ENCODE results near the gene APLNR.

Gene APLNR

GRCh38 chr11:57278721-57279095 lies 41.7 kb upstream of the APLNR start:
- H4K20me1 ChIP-seq (ENCODE audit: insufficient read depth, low read length), result no peaks in the 10 kb centered on the region
- no peak overlapping the region for H3K4me2 ChIP-seq (ENCODE audit: low read length)
- H3K9ac ChIP-seq (ENCODE audit: low read length), result no peak overlapping the region
- H3K4me1 ChIP-seq (ENCODE audit: low read length), result peaks cover 4% of the 10 kb centered on the region; the same call in 1 of the 2 replicates
- H3K79me2 ChIP-seq (ENCODE audit: low read length), result no peaks in the 10 kb centered on the region
- no peak overlapping the region for H2AFZ ChIP-seq (ENCODE audit: low read depth, low read length)
- TF ChIP-seq EZH2phosphoT487 (IDR thresholded peaks at IDR 0.05; ENCODE audit: low read depth) (no peak), CTCF (IDR thresholded peaks at IDR 0.05; ENCODE audit: low read depth, low read length) (no peak)
- H3K4me3 ChIP-seq (ENCODE audit: low read length), result no peak overlapping the region
- no peaks in the 10 kb centered on the region for H3K9me3 ChIP-seq (ENCODE audit: insufficient read depth, low read length)
- H3K27me3 ChIP-seq (ENCODE audit: low read depth, low read length), result peaks cover 21% of the 10 kb centered on the region; the same call in 1 of the 2 replicates
- H3K36me3 ChIP-seq (replicated peaks; ENCODE audit: low read depth, low read length), result no peaks in the 10 kb centered on the region
- no peak overlapping the region for H3K27ac ChIP-seq (ENCODE audit: low read length)

DNA sequence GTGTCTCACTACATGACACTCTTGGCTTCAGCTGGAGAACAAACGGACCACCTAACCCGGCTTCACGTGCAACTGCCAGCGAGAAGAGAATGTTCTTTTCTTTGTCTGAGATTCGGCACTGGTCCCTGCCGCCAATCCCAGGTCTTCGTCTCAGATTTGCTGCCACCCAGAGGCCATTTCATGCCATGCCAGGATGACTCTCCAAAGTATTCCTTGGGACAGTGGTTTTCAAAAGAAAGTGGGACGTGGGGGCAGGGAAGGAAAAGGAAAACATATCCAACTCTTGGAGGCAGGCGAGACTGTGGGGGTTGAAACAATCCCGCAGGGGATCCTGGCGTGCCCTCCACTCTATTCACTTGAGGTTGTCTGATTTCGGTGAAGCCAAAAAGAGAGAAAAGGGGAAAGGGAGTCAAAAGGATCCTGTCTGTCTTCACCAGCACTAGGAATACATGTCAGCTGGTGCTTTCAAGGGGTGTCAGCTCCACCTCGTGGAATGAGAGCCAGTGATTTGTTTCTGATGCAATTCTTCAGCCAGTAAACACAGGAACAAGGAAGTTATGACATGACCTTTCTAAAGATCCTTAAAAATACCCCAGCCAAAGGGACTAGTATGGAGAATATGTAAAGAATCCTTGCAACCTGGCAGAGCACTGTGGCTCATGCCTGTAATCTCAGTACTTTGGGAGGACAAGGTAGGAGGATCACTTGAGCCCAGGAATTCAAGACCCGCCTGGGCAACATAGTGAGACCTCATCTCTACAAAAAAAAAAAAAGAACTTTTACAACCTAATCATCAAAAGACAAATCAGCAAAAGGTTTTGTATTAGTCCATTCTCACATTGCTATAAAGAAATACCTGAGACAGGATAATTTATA lies 41.0 kb upstream of the APLNR start:
- Histone ChIP-seq H4K20me1 (ENCODE audit: insufficient read depth, low read length) (no peaks in the 10 kb centered on the region), H3K36me3 (replicated peaks; ENCODE audit: low read depth, low read length) (no peaks in the 10 kb centered on the region), H3K79me2 (ENCODE audit: low read length) (no peaks in the 10 kb centered on the region), H3K4me2 (ENCODE audit: low read length) (peak overlapping the region; percentile 67), H2AFZ (ENCODE audit: low read depth, low read length) (peak overlapping the region; percentile 89), H3K4me3 (ENCODE audit: low read length) (peak overlapping the region; percentile 52), H3K9me3 (ENCODE audit: insufficient read depth, low read length) (no peaks in the 10 kb centered on the region), H3K27ac (ENCODE audit: low read length) (no peak overlapping the region), H3K27me3 (ENCODE audit: low read depth, low read length) (peaks cover 21% of the 10 kb centered on the region; the same call in 1 of the 2 replicates), H3K4me1 (ENCODE audit: low read length) (peaks cover 4% of the 10 kb centered on the region; the same call in 1 of the 2 replicates), H3K9ac (ENCODE audit: low read length) (no peak overlapping the region)
- TF ChIP-seq CTCF (IDR thresholded peaks at IDR 0.05; ENCODE audit: low read depth, low read length) (peak; percentile 97), EZH2phosphoT487 (IDR thresholded peaks at IDR 0.05; ENCODE audit: low read depth) (no peak)

- H4K20me1 ChIP-seq (ENCODE audit: insufficient read depth, low read length), result no peaks in the 10 kb centered on the region
- peak overlapping the region; percentile 67 for H3K4me2 ChIP-seq (ENCODE audit: low read length)
- peak overlapping the region; percentile 89; the same call in 1 of the 2 replicates for H2AFZ ChIP-seq (ENCODE audit: low read depth, low read length)
- H3K9ac ChIP-seq (ENCODE audit: low read length), result no peak overlapping the region
- no peaks in the 10 kb centered on the region for H3K36me3 ChIP-seq (replicated peaks; ENCODE audit: low read depth, low read length)
- H3K27ac ChIP-seq (ENCODE audit: low read length), result no peak overlapping the region
- H3K4me3 ChIP-seq (ENCODE audit: low read length), result peak overlapping the region; percentile 52
- no peaks in the 10 kb centered on the region for H3K79me2 ChIP-seq (ENCODE audit: low read length)
- H3K4me1 ChIP-seq (ENCODE audit: low read length), result peaks cover 4% of the 10 kb centered on the region; the same call in 1 of the 2 replicates
- no peaks in the 10 kb centered on the region for H3K9me3 ChIP-seq (ENCODE audit: insufficient read depth, low read length)
- H3K27me3 ChIP-seq (ENCODE audit: low read depth, low read length), result peaks cover 21% of the 10 kb centered on the region; the same call in 1 of the 2 replicates
- TF ChIP-seq EZH2phosphoT487 (IDR thresholded peaks at IDR 0.05; ENCODE audit: low read depth), result no peak
- TF ChIP-seq CTCF (IDR thresholded peaks at IDR 0.05; ENCODE audit: low read depth, low read length), result no peak
Measured at GRCh38 chr11:57276971-57277675, 40.1 kb upstream of the APLNR start.

Measured in OCI-LY3 (cell line).